ENCODE results near the gene ATP8B3. TPM values are rescaled to one million over a fixed set of nuclear protein-coding genes. Genes with fewer than 3 reads are reported as not detected.
"Not testable (repeated sequence)": the region's sequence is repeated elsewhere in the genome, so short reads cannot be mapped to it uniquely, and the experiment has no call there.

Gene ATP8B3
- total RNA-seq, 2 donors from 2014 or later, result 0.52 TPM; not detected in 1

- H3K27ac ChIP-seq, result no peak overlapping the region
- H3K36me3 ChIP-seq (replicated peaks in 1 of 2; ENCODE audit: insufficient read depth in 1 of 2, low read depth in 2 of 2), result no peaks in the 10 kb centered on the region
- 74 to 86% methylated on average over 19 to 24 of the region's 24 CpGs for WGBS, 2 donors
- no peak for TF ChIP-seq POLR2A (IDR thresholded peaks at IDR 0.05)
- TF ChIP-seq CTCF (IDR thresholded peaks at IDR 0.05), result no peak
- H3K9me3 ChIP-seq, result no peaks in the 10 kb centered on the region
- DNase-seq, result no peak
- ATAC-seq, result no peak
- no peak overlapping the region for H3K4me3 ChIP-seq
- H3K4me1 ChIP-seq, result no peaks in the 10 kb centered on the region
- intact Hi-C loops (cut with DNase I), result no loop called here
- no peaks in the 10 kb centered on the region for H3K27me3 ChIP-seq
Observed at GRCh38 chr19:1805401-1806183, 6.5 kb downstream of the ATP8B3 start.

- DNase-seq (no peak), ATAC-seq (no peak)
- Histone ChIP-seq H3K4me3 (no peak overlapping the region), H3K4me1 (no peaks in the 10 kb centered on the region), H3K27me3 (no peaks in the 10 kb centered on the region), H3K36me3 (replicated peaks in 1 of 2; ENCODE audit: insufficient read depth in 1 of 2, low read depth in 2 of 2) (no peaks in the 10 kb centered on the region), H3K9me3 (no peaks in the 10 kb centered on the region), H3K27ac (no peak overlapping the region)
- no peak for TF ChIP-seq CTCF (IDR thresholded peaks at IDR 0.05)
- TF ChIP-seq POLR2A (IDR thresholded peaks at IDR 0.05), result no peak
- intact Hi-C loops (cut with DNase I), result no loop called here
- WGBS, 2 donors, result 89% methylated on average over 6 of the region's 6 CpGs
Observed at GRCh38 chr19:1804858-1805257, 7.2 kb downstream of the ATP8B3 start.

GRCh38 chr19:1799695-1800342 lies 12.3 kb downstream of the ATP8B3 start:
- TF ChIP-seq CTCF (IDR thresholded peaks at IDR 0.05) (no peak), POLR2A (IDR thresholded peaks at IDR 0.05) (no peak)
- ATAC-seq (no peak), DNase-seq (no peak)
- Histone ChIP-seq H3K9me3 (no peaks in the 10 kb centered on the region), H3K36me3 (replicated peaks in 1 of 2; ENCODE audit: insufficient read depth in 1 of 2, low read depth in 2 of 2) (no peaks in the 10 kb centered on the region), H3K27ac (no peak overlapping the region), H3K4me1 (peaks cover 5% of the 10 kb centered on the region), H3K27me3 (peaks cover 0 to 12% of the 10 kb centered on the region in 2 donors), H3K4me3 (no peak overlapping the region)
- 68 to 75% methylated on average over 27 to 31 of the region's 36 CpGs for WGBS, 2 donors
- intact Hi-C loops (cut with DNase I), result no loop called here

GRCh38 chr19:1797313-1797712 lies 14.8 kb downstream of the ATP8B3 start:
- H3K9me3 ChIP-seq; H3K4me1 ChIP-seq; ATAC-seq; DNase-seq; H3K36me3 ChIP-seq (replicated peaks in 1 of 2; ENCODE audit: insufficient read depth in 1 of 2, low read depth in 2 of 2); intact Hi-C loops (cut with DNase I); H3K27ac ChIP-seq; H3K4me3 ChIP-seq: not testable (repeated sequence)
- H3K27me3 ChIP-seq, result peaks cover 0 to 12% of the 10 kb centered on the region in 2 donors
- 74 to 75% methylated on average over 7 of the region's 7 CpGs for WGBS, 2 donors

- no peak for ATAC-seq
Observed at GRCh38 chr19:1796395-1797142, 15.5 kb downstream of the ATP8B3 start.

More at GRCh38 chr19:1796395-1797142, 15.5 kb downstream of the ATP8B3 start:
- H3K36me3 ChIP-seq (replicated peaks in 1 of 2; ENCODE audit: insufficient read depth in 1 of 2, low read depth in 2 of 2), result no peaks in the 10 kb centered on the region
- H3K9me3 ChIP-seq, result no peaks in the 10 kb centered on the region
- H3K27ac ChIP-seq, result no peak overlapping the region
- peaks cover 5% of the 10 kb centered on the region for H3K4me1 ChIP-seq
- no peak overlapping the region for H3K4me3 ChIP-seq
- no peak for DNase-seq
- intact Hi-C loops (cut with DNase I), result no loop called here
- H3K27me3 ChIP-seq, result peaks cover 0 to 12% of the 10 kb centered on the region in 2 donors
- WGBS, 2 donors, result 37 to 42% methylated on average over 2 to 38 of the region's 52 CpGs
- TF ChIP-seq CTCF (IDR thresholded peaks at IDR 0.05) (no peak), POLR2A (IDR thresholded peaks at IDR 0.05) (no peak)
